A549 treated with Mapracorat at 1 μM for 4 hours (cell line): ENCODE data around the gene ACAD9. TPM values are rescaled to one million over a fixed set of nuclear protein-coding genes. Genes with fewer than 3 reads are reported as not detected.

Source experiments
- total RNA-seq: library from RNA; stranded (reverse); fragments of 200-300 nt; extraction: Qiagen RNA extraction; gene quantifications from 5 replicates; pipeline ENCODE4 v1.2.3, GENCODE V29; 2022

Gene ACAD9
- 23.3 to 25.0 TPM (median 24.0 TPM) in 5 replicates for total RNA-seq

GRCh38 chr3:128879125-128879969, at the start of gene ACAD9:
TSS of gene ACAD9 (plus strand) at chr3:128879620. CDS start at chr3:128879692, 72 bp downstream.

Other genes with a start within 250 kb of the ACAD9 start
- 153 to 173 TPM (median 163 TPM) in 5 replicates for gene RPN1, start 228.8 kb upstream of the ACAD9 start, total RNA-seq
- gene RAB7A, start 153.4 kb upstream of the ACAD9 start, total RNA-seq: 168 to 182 TPM (median 178 TPM) in 5 replicates
- 0.21 TPM in 1 of 5 replicates, not detected in the others for gene CFAP92, start 114.5 kb downstream of the ACAD9 start, total RNA-seq
- not detected in 5 replicates for gene EFCC1, start 121.7 kb downstream of the ACAD9 start, total RNA-seq
- not detected in 5 replicates for gene GP9, start 181.2 kb downstream of the ACAD9 start, total RNA-seq
- 3.3 to 6.9 TPM (median 6.1 TPM) in 5 replicates for gene RAB43, start 242.2 kb downstream of the ACAD9 start, total RNA-seq